ENCODE results near the gene RPS14.

The RPS14 gene

GRCh38 chr5:150431048-150431447 is 18.5 kb downstream of the RPS14 start:
- TF ChIP-seq TAF1 (IDR thresholded peaks at IDR 0.05; ENCODE audit: borderline replicate concordance, insufficient read depth, low read length) (no peak), SIN3A (IDR thresholded peaks at IDR 0.05; ENCODE audit: borderline replicate concordance, insufficient read depth, low read length) (no peak), POLR2AphosphoS5 (IDR thresholded peaks at IDR 0.05; ENCODE audit: low read depth, low read length) (no peak), REST (IDR thresholded peaks at IDR 0.05; ENCODE audit: insufficient read depth in 1 of 2, low read depth in 2 of 2, low read length in 2 of 2) (no peak), FOXP2 (optimal IDR thresholded peaks at IDR 0.05; ENCODE audit: borderline replicate concordance, extremely low read depth, extremely low read length, insufficient read depth) (no peak)

GRCh38 chr5:150429410-150429873 is 20.1 kb downstream of the RPS14 start:
- TF ChIP-seq POLR2AphosphoS5 (IDR thresholded peaks at IDR 0.05; ENCODE audit: low read depth, low read length): no peak

GRCh38 chr5:150428978-150429377 is 20.6 kb downstream of the RPS14 start:
- no peak for TF ChIP-seq TAF1 (IDR thresholded peaks at IDR 0.05; ENCODE audit: borderline replicate concordance, insufficient read depth, low read length)
- no peak for TF ChIP-seq POLR2AphosphoS5 (IDR thresholded peaks at IDR 0.05; ENCODE audit: low read depth, low read length)
- TF ChIP-seq SIN3A (IDR thresholded peaks at IDR 0.05; ENCODE audit: borderline replicate concordance, insufficient read depth, low read length): no peak
- no peak for TF ChIP-seq REST (IDR thresholded peaks at IDR 0.05; ENCODE audit: insufficient read depth in 1 of 2, low read depth in 2 of 2, low read length in 2 of 2)
- TF ChIP-seq FOXP2 (optimal IDR thresholded peaks at IDR 0.05; ENCODE audit: borderline replicate concordance, extremely low read depth, extremely low read length, insufficient read depth): no peak

- TF ChIP-seq REST (IDR thresholded peaks at IDR 0.05; ENCODE audit: insufficient read depth in 1 of 2, low read depth in 2 of 2, low read length in 2 of 2): no peak
- peak; percentile 49; the same call in 1 of the 2 replicates for TF ChIP-seq POLR2AphosphoS5 (IDR thresholded peaks at IDR 0.05; ENCODE audit: low read depth, low read length)
These were observed 21.2 kb downstream of the RPS14 start for GRCh38 chr5:150428106-150428876.

- TF ChIP-seq REST (IDR thresholded peaks at IDR 0.05; ENCODE audit: insufficient read depth in 1 of 2, low read depth in 2 of 2, low read length in 2 of 2) (no peak), FOXP2 (optimal IDR thresholded peaks at IDR 0.05; ENCODE audit: borderline replicate concordance, extremely low read depth, extremely low read length, insufficient read depth) (no peak), POLR2AphosphoS5 (IDR thresholded peaks at IDR 0.05; ENCODE audit: low read depth, low read length) (no peak), TAF1 (IDR thresholded peaks at IDR 0.05; ENCODE audit: borderline replicate concordance, insufficient read depth, low read length) (no peak), SIN3A (IDR thresholded peaks at IDR 0.05; ENCODE audit: borderline replicate concordance, insufficient read depth, low read length) (no peak)
These were observed 26.8 kb downstream of the RPS14 start for GRCh38 chr5:150422758-150423157.
